Right renal cortex interstitium (tissue), 3 donors: ENCODE results near the gene ANO5. TPM values are rescaled to one million over a fixed set of nuclear protein-coding genes. Genes with fewer than 3 reads are reported as not detected.
"Not testable (repeated sequence)": the region's sequence is repeated elsewhere in the genome, so short reads cannot be mapped to it uniquely, and the experiment has no call there.

Experiments used
- DNase-seq, 3 donors: peaks; one replicate each; pipeline ENCODE4 v3.0.0-alpha.2; 2013; ENCODE audit warnings: low read depth in 3 of 3, low spot score in 2 of 3
- polyA plus RNA-seq, 3 donors: library from polyadenylated mRNA; unstranded; fragments of 120-200 nt; gene quantifications; one replicate each; pipeline ENCODE4 v1.2.1, GENCODE V29; 2013; ENCODE audit not compliant: insufficient read length in 3 of 3

Gene ANO5
- polyA plus RNA-seq, 3 donors = 3.9 to 7.9 (median 4.4) TPM

- no peak for DNase-seq
Observed at GRCh38 chr11:22199243-22199642, 6.4 kb downstream of the ANO5 start.

- no peak for DNase-seq
Observed at GRCh38 chr11:22203281-22203680, 10.4 kb downstream of the ANO5 start.

- DNase-seq = no peak
Observed at GRCh38 chr11:22207162-22207561, 14.3 kb downstream of the ANO5 start.

- DNase-seq = no peak
Observed at GRCh38 chr11:22208151-22208858, 15.4 kb downstream of the ANO5 start.

GRCh38 chr11:22216940-22217339, 24.1 kb downstream of the ANO5 start:
- DNase-seq = no peak

- no peak for DNase-seq
Observed at GRCh38 chr11:22221143-22221542, 28.3 kb downstream of the ANO5 start.

GRCh38 chr11:22225190-22225589, 32.3 kb downstream of the ANO5 start:
- no peak for DNase-seq

GRCh38 chr11:22234743-22235142, 41.9 kb downstream of the ANO5 start:
- no peak for DNase-seq

GRCh38 chr11:22244986-22245592, 52.2 kb downstream of the ANO5 start:
- DNase-seq = no peak

- DNase-seq = no peak
Observed at GRCh38 chr11:22246992-22247391, 54.1 kb downstream of the ANO5 start.

- DNase-seq = no peak
Observed at GRCh38 chr11:22249871-22250270, 57.0 kb downstream of the ANO5 start.

- DNase-seq = no peak
Observed at GRCh38 chr11:22256876-22257275, 64.0 kb downstream of the ANO5 start.

- no peak for DNase-seq
Observed at GRCh38 chr11:22263613-22264012, 70.7 kb downstream of the ANO5 start.

- DNase-seq = not testable (repeated sequence)
Observed at GRCh38 chr11:22268983-22269624, 76.2 kb downstream of the ANO5 start.

GRCh38 chr11:22273781-22274180, 80.9 kb downstream of the ANO5 start:
- no peak for DNase-seq

GRCh38 chr11:22275600-22275999, 82.7 kb downstream of the ANO5 start:
- no peak for DNase-seq

- no peak for DNase-seq
Observed at GRCh38 chr11:22276535-22276934, 83.7 kb downstream of the ANO5 start.

GRCh38 chr11:22284991-22285390, 92.1 kb downstream of the ANO5 start:
- DNase-seq = not testable (repeated sequence)

GRCh38 chr11:22302368-22302767, 109.5 kb downstream of the ANO5 start:
- DNase-seq = no peak

GRCh38 chr11:22304337-22304961, 111.6 kb downstream of the ANO5 start:
- DNase-seq = peak in 2 of 3 donors; percentile 4 to 14

- no peak for DNase-seq
Observed at GRCh38 chr11:22317656-22318055, 124.8 kb downstream of the ANO5 start.

GRCh38 chr11:22331771-22332170, 138.9 kb downstream of the ANO5 start:
- DNase-seq = no peak
